Measurements from ENCODE around the gene OXCT1. TPM values are rescaled to one million over a fixed set of nuclear protein-coding genes. Genes with fewer than 3 reads are reported as not detected.

OXCT1 gene
- total and polyA plus RNA-seq, 2 of the 8 experiments (the other 6 are each of a cell fraction or from before 2014, with no cell fraction given) = 10.1 to 28.2 TPM

- TF ChIP-seq POLR2AphosphoS5 (IDR thresholded peaks at IDR 0.05; ENCODE audit: low read depth, low read length) = no peak
- no peak for TF ChIP-seq RAD21 (IDR thresholded peaks at IDR 0.05 in 1 of 2, conservative IDR thresholded peaks at IDR 0.05 in 1 of 2; ENCODE audit: low read depth in 2 of 2, low read length in 2 of 2)
Observed at GRCh38 chr5:41770799-41771198, 99.4 kb downstream of the OXCT1 start (continued).

Data from H1 (cell line).